ENCODE data around the gene SIRT7. TPM values are rescaled to one million over a fixed set of nuclear protein-coding genes. Genes with fewer than 3 reads are reported as not detected.

The SIRT7 gene
- total and polyA plus RNA-seq, 12 donors, result 4.2 to 49.8 (median 14.6) TPM

GRCh38 chr17:81929253-81930141, 11.5 kb upstream of the SIRT7 start:
- DNase-seq, result no peak
- TF ChIP-seq CTCF (IDR thresholded peaks at IDR 0.05) (no peak), POLR2A (IDR thresholded peaks at IDR 0.05) (no peak)
- Histone ChIP-seq H3K27ac (no peak overlapping the region), H3K27me3 (no peaks in the 10 kb centered on the region), H3K36me3 (replicated peaks in 1 of 2) (no peaks in the 10 kb centered on the region), H3K4me3 (no peak overlapping the region), H3K9me3 (replicated peaks in 1 of 3) (no peaks in the 10 kb centered on the region), H3K4me1 (replicated peaks in 1 of 2) (peaks cover 18 to 22% of the 10 kb centered on the region in 2 donors)
- WGBS, 4 donors, result 91 to 95% (median 91%) methylated on average over 8 to 31 of the region's 31 CpGs
- intact Hi-C loops (cut with DNase I), result no loop called here

GRCh38 chr17:81928544-81929252, 10.7 kb upstream of the SIRT7 start:
- H3K36me3 ChIP-seq (replicated peaks in 1 of 2), result no peaks in the 10 kb centered on the region
- WGBS, 4 donors, result 39 to 67% (median 48%) methylated on average over 4 to 44 of the region's 44 CpGs
- no peaks in the 10 kb centered on the region for H3K9me3 ChIP-seq (replicated peaks in 1 of 3)
- TF ChIP-seq CTCF (IDR thresholded peaks at IDR 0.05) (no peak), POLR2A (IDR thresholded peaks at IDR 0.05) (no peak)
- no peak overlapping the region for H3K27ac ChIP-seq
- H3K27me3 ChIP-seq, result no peaks in the 10 kb centered on the region
- H3K4me3 ChIP-seq, result peak overlapping the region in 1 of 4 donors; percentile 100
- H3K4me1 ChIP-seq (replicated peaks in 1 of 2), result peaks cover 26 to 30% of the 10 kb centered on the region in 2 donors
- DNase-seq, result no peak
- intact Hi-C loops (cut with DNase I), result no loop called here

- 0 to 2% (median 0%) methylated on average over 1 to 98 of the region's 98 CpGs for WGBS, 4 donors
- Histone ChIP-seq H3K27me3 (no peaks in the 10 kb centered on the region), H3K9me3 (replicated peaks in 1 of 3) (no peaks in the 10 kb centered on the region), H3K4me3 (peak within 1 kb of the TSS; percentile 37 to 100 (median 78)), H3K36me3 (replicated peaks in 1 of 2) (no peaks in the 10 kb centered on the region), H3K27ac (peak within 1 kb of the TSS; percentile 91 to 99 (median 95)), H3K4me1 (replicated peaks in 1 of 2) (peaks cover 32 to 38% of the 10 kb centered on the region in 2 donors)
- TF ChIP-seq POLR2A (IDR thresholded peaks at IDR 0.05) (peak; percentile 58 to 90), CTCF (IDR thresholded peaks at IDR 0.05) (peak in 3 of 6 experiments; percentile 13 to 31 (median 28))
- intact Hi-C loops (cut with DNase I), result no loop called here
- DNase-seq, result peak; percentile 90 to 96 (median 92)
Observed at GRCh38 chr17:81927653-81928543, 9.9 kb upstream of the SIRT7 start, which contains the start of gene MAFG. MAFG (minus strand) TSS chr17:81927735; CDS start chr17:81923185, 4,550 bp downstream.

All from adrenal gland (tissue), 12 donors.